Kasumi-1 (cell line): Measurements from ENCODE around the gene UNK.

ENCODE experiments used
- DNase-seq, 2 experiments: peaks; one replicate each; lab custom pipeline; 2025; lab: John Stamatoyannopoulos, UW

The UNK gene

GRCh38 chr17:75822119-75822799, 37.7 kb downstream of the UNK start:
- peak; percentile 29 to 51 for DNase-seq

- no peak for DNase-seq
Observed at GRCh38 chr17:75822800-75823166, 38.2 kb downstream of the UNK start.

- DNase-seq, result no peak
Observed at GRCh38 chr17:75823257-75824041, 38.8 kb downstream of the UNK start.

GRCh38 chr17:75824050-75824552, 39.5 kb downstream of the UNK start:
- DNase-seq, result no peak

DNA sequence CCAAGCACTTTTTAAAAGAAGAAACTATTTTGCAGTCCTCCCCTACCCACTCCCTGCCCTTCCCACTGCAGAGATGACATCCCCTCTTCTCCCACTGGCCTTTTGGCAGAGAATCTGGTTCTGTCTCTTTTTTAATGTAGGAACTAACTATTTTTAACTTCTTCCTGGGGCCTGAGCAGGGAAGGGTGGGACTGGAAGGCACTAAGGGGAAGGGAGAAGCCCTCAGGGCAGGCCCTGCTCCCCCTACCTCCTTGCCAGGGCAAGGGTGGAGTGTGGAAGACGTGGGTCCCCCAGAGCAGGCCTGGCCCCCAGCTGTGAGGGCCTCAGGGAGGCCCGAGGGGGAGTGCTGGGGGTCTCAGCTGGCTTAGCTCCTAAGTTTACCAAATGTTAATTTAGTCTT, 40.1 kb downstream of the UNK start:
- DNase-seq, result no peak

GRCh38 chr17:75825149-75825552, 40.5 kb downstream of the UNK start:
- no peak for DNase-seq

DNA sequence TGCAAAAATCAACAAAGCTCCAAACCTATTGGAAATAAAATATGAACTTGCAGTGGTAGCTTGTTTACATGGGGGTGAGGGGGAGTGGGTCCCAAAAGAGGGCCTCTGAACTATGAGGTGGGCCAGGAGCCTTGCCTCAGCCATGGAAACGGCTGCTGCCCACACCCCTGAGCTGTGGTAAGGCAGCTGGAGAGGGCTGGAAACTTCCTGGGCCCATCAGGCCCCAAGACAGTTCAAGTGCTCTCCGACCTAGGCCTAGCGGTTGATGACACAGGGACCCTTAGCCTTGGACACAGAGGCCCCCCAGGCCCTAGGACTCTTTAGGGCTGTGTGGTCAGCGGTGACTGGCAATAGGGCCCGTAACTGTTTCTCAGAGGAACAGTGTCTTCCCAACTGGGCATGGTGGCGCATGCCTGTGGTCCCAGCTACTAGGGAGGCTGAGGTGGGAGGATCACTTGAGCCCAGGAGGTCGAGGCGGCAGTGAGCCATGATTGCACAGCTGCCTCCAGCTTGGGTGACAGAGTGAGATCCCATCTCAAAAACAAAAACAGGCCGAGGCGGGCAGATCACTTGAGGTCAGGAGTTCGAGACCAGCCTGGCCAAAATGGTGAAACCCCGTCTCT, 41.3 kb downstream of the UNK start:
- no peak for DNase-seq

GRCh38 chr17:75826561-75827307, 42.1 kb downstream of the UNK start:
- DNase-seq, result no peak

GRCh38 chr17:75827308-75828075, 42.9 kb downstream of the UNK start:
- DNase-seq, result peak; percentile 74 to 87

DNA sequence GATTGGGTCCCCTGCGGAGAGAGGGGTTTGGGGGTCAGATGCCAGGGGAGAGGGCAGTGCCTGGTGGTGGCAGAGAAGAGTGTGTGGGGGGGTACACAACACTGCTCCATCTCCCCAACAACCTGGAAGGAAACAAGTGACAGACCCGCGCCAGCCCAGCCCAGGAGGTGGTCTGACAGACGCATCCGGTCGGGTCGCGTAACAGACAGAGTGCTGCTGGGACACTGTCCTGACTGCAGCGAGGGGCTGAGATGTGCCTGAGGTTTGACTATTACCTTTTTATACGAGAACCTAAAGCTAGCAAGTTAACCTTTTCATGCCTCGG, 43.4 kb downstream of the UNK start:
- peak; percentile 54 to 63 for DNase-seq

- DNase-seq, result no peak
Observed at GRCh38 chr17:75828741-75829140, 44.1 kb downstream of the UNK start.

- no peak for DNase-seq
Observed at GRCh38 chr17:75829747-75830146, 45.1 kb downstream of the UNK start.

DNA sequence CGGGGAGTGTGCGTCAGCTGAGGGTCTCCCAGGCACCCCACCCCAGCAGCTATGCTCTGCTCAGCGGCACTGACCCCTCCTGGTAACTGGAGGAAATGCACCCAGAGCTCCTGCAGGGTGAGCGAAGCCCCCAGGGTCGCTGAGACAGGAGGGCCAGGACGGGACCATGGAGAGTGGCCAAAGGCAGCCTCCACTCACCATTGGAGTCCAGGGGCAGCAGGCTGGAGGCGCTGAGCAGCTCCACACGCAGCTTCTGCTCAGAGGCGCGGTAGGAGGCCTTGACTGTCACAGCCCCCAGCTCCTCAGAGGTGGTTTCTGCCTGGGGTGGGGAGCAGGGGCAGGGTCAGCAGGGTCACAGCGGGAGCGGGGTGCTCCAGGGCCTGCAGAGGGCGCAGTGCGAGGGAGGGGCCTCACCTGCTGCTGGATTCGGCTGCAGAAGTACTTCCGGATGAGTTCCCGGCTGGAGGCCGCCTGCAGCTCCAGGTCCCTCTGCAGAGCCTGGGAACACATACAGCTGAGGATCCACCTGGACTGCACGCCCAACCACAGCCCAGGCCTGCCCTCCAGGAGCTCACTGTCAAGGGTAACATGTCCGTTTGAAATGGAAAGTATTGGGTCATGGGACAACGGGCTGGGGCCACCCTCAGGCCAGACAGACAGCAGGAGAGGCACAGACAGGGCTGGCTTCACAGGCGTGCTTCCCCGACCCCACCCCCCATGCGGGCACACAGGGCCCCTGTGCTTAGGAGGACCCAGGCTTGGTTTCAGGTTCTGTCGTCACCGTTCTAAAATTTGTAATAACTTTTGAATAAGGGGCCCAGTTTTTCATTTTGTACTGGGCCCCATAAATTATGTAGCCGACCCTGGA, 45.8 kb downstream of the UNK start:
- DNase-seq, result peak in 1 of 2 experiments; percentile 25

DNA sequence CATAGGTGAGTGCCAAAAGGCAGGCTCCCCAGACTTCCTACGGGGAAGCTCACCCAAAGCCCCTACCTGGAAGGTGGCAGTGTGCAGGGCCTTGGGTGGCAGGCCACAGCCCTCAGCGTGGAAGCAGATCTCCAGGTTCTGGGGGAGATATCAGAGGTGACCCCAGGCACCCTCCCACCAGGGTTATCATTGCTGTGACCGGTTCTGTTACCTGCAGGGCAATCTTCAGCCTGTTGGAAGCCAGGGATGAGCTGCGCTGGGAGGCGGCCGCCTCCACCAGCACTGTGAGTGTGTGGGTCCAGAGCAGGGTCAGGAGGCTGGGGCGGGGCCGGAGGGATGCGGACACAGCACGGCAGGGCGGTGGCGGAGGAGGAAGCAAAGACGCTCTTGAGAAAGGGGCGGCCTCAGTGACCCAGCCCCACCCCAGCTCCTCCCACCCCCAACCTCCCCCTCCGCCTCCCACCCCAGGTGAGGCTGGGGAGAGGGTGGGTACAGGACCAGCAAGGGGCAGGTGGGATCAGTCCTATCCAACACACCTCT, 46.5 kb downstream of the UNK start:
- no peak for DNase-seq

- peak; percentile 91 to 93 for DNase-seq
Observed at GRCh38 chr17:75832164-75832651, 47.6 kb downstream of the UNK start.

- peak; percentile 95 to 96 for DNase-seq
Observed at GRCh38 chr17:75832652-75833400, 48.2 kb downstream of the UNK start.

GRCh38 chr17:75834279-75834920, 49.8 kb downstream of the UNK start:
- no peak for DNase-seq

DNA sequence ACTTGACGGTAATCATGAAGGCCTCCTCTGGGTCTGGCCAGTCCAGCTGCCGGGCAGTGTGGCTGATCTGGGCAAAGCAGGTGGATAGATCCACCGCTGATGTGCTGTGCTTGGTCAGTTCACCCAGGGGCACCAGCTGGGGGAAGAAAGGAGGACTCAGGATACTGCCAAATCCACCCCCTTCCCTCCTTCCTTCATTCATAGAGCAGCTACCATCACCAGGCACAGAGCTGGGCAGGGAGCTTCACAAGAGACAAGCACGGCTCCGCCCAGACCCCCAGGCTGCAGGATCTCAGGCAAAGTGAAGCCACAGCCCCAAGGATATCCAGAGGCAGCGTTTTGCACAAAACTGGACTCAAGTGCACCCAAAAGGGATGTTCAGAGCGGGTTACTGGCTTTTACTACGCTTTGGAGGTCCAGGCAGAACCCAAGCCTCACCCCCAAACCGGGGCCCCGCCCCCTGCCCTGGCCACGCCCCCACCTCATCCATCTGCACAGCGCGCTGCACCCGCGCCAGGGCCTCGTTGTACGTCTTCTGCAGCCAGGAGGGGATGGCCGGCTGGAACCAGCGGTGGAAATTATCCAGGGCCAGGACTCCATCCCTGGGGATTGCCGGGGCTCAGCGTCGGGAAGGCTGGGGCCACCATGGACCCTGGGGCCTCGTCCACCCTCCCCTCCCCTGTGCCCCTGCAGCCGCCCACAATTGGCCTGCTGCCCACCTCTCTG, 50.5 kb downstream of the UNK start:
- no peak for DNase-seq
